NCI-H2227 treated with DMSO at 0.1 percent for 48 hours (cell line): ENCODE measurements around the gene TTC28.
"Not testable (repeated sequence)": the region's sequence is repeated elsewhere in the genome, so short reads cannot be mapped to it uniquely, and the experiment has no call there.

ENCODE experiments used
- DNase-seq: peaks from one replicate; lab custom pipeline; 2025; lab: John Stamatoyannopoulos, UW

TTC28 gene

DNA sequence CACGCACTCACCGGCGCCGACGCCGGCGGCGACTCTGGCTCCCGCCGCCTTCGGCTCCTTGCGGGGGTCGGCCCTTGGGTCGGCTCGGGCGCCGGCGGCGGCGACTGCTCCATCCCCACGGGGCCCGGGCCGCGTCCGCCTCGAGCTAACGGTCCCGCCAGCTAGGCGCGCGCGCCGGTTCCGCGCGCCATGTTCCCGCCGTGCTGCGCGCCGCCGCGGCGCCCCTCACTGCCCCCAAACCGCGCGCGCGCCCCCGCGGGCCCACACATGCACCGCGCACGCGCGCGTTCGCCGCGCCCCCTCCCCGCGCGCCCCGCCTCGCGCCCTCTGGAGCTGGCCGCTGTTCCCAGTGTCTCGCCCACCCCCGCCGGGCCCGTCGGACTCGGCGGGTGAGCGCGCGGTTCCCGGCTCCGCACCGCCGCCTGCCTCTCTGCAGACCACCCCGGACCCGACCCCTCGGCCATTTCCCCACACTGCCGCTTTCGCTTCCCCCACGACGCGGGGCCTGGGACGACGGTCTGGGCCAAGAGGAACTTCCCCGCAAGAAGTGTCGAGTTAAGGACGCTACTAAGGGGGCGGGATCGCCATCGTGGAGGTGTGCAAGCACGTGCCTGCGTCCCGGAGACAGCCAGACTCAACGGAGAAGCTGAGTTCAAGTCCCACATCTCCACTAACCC, at the start of gene TTC28:
Gene TTC28, minus strand, starts transcription at position 230 of the 677 bp plus-strand sequence. Its CDS starts 117 bp downstream, at position 113.
- peak; percentile 53 for DNase-seq

DNA sequence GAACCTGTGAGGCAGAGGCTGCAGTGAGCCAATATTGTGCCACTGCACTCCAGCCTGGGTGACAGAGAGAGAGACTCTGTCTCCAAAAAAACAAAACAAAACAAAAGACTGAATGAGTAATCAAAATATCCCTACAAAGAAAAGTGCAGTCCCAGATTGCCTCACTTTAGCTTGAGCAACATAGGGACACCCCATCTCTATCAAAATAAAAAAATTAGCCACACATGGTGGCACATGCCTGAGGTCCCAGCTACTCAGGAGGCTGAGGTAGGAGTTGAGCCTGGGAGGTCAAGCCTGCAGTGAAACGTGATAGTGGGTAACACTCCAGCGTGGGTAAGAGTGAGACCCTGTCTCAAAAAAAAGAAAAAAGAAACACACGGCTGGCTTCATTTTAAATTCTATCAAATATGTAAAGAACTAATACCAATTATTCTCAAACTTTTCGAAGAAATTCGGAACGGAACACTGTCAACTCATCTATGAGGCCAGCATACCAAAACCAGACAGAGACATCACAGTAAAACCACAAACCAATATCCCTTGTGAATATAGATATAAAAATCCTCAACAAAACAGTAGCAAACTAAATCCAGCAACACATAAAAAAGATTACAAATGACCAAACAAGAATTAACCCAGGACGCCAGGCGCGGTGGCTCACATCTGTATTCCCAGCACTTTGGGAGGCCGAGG, 49.1 kb upstream of the TTC28 start:
- no peak for DNase-seq

DNA sequence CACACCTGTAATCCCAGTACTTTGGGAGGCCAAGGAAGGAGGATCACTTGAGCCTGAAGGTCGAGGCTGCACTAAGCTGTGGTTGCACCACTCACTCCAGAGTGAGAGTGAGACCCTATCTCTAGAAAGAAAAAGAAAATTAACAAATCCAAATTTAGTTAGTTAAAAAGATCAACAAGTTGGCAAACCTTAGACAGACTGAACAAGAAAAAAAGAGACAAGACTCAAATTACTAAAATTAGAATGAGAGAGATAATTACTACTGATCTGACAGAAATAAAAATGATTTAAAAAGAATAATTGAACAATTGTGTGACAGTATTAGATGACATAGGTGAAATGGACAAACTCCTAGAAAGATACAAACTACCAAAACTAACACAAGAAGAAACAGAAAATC, 48.4 kb upstream of the TTC28 start:
- no peak for DNase-seq

DNA sequence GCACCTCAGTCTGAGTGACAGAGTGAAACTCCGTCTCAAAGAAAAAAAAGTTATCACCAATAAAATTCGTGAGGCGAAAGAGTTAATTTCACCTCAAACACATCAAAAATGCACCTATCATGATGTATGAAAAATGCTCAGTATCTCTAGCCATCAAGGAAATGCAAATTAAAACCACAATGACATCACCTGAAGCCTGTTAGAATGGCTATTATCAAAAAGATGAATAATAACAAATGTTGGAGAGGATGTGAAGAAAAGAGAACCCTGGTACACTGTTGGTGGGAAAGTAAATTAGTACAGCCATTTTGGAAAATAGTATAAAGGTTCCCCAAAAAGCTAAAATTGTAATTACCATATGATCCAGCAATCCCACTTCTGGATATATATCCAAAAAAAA, 38.4 kb upstream of the TTC28 start:
- DNase-seq, result no peak

DNA sequence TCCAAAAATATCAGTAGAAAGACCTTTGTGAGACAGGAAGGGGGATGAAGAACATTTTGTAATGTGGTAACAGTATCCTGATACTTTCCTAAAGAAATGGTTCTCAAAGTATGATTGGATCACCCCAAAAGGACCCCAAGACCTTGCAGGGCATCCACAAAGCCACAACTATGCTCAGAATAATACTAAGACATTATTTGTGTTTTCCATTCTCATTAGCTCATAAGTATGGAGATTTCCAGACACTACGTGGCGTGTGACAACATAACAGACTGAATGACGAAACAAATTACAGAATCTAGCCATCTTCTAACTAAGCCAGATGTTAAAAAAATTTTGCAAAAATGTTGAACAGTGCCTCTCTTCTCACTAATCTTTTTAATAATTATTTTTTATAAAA, 37.0 kb upstream of the TTC28 start:
- no peak for DNase-seq

DNA sequence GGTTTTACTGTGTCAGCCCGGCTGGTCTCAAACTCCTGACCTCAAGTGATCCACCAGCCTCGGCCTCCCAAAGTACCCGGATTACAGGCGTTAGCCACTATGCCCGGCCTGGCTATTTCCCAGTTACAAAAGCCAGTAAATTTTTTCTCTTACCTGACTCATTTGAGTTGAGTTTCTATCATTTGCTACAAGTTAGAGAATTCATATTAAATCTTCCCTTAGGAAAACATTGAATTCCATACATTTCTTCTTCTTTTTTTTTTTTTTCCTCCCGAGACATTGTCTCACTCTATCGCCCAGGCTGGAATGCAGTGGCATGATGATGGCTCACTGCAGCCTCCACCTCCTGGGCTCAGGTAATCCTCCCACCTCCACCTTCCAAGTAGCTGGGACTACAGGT, 36.0 kb upstream of the TTC28 start:
- no peak for DNase-seq

DNA sequence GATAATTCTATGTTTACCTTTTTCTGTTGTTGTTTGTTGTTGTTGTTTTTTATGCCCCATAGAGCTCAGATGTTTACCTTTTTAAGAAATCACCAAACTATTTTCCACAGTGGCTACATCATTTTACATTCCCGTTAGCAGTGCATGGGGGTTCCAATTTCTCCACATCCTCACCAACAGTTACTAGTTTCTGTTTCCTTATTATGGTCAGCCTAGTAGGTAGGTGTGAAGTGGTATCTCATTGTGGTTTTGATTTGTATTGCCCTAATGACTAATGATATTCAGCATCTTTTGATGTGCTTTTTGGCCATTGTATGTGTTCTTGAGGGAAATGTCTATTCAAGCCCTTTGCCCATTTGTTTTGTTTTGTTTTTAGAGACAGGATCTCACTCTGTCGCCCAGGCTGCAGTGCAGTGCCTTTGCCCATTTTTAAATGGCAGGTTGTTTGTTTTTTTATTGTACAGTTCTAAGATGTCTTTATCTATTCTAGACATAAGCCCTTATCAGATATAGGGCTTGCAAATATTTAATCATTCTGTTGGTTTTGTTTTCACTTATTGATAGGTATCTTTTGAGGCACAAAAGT, 34.5 kb upstream of the TTC28 start:
- DNase-seq, result no peak

DNA sequence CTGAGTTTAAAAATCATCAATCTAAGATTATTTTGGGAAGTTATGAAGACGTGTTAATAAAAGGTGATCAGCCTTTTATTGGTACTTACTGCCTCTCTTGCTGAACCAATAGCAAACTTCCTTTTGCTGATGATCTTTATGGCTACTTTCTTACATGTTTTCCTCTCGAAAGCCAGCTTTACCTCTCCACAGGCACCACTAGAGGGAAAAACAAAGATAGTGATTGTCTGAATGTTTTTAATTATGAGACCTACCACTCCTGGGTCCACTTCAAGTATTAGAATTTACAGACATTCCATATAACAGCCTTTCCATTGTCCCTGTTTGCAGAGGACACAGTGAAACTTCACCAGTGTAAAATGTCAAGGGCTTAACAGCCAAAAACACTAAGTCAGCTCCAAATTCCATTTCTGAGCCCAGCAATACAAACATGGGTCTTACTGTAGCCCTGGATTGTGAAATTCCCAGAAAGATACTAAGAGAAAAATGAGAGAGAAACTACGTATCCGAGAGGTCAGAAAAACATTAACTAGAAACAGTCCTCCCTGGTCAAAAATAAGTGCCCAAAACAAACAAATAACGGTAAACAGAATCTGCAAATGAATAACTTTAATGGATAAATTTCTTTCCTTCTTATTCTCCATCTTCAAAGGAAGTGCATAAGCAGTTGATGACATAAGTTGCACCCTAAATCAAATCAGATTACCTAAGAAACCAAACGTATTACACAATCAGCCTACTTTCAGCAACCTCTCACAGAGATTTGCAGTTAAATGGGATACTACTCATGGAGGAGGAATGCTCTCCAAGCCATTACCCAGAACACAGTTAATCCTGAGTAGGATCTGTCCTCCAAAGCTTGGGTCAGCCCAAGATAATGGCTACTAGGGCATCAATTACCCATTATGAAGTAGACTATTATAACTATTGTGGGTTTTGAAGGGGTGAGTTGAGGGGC, 32.5 kb upstream of the TTC28 start:
- peak; percentile 1 for DNase-seq

DNA sequence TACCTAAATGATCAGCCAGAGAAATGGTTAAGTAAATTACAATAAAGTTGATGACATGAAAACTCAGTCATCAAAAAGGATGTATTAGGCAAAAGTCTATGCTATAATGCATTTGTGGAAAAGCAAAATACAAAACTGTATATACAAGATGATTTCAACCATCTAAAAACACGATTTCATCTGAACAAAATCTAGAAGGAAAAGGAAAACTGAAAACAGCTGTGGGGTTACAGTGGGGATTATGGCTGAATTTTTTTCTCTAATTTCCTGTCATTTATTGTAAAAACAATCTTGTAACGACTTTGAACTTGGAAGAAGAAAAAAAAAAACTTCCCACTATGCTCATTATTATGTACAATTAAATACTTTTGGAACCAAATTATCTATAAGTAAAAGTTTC, 31.7 kb upstream of the TTC28 start:
- no peak for DNase-seq

DNA sequence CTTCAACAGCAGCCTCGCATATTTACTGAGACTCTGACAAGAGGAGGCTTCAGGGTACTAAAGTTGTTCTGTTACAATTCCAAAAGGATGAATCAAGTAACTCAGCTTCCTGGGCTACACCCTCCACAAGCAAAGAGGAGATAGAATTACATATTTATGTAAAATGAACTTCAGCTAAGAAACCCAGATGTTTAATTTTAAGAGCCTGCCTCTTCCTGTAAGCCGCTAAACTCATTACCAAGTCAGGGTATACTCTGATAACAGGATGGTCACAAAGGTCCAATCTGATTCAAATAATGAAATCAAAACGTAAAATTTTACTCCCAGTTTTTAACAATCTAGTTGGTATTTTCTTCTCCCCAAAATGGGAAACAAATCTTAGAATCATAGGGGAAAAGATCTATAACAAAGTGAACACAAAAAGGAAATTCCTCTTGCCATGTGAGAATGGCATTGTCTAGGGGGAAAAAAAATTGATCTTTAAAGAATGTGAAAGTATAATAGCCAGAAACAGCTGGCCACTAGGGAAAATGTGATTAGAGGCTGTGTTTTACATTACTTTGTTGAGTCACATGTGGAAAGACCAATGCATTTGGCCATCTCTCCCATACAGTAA, 31.0 kb upstream of the TTC28 start:
- DNase-seq, result no peak

DNA sequence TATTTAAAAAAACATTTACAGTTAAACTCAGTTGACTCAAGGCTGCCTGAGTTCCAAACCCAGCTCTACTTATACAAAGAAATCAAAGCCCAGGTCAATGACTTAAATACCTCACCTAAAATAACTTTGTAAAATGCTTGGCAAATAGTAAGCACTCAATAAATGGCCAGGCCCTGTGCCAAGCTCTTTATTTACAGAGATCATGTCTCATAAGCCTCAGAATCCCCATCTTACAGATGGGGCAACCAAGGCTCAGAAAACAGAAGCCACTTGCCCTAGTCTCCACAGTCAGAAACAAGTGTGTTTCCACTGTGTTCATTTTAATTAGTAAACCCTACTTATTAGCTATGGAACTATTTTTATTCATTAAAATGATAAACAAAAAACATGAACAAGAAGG, 30.5 kb upstream of the TTC28 start:
- no peak for DNase-seq

DNA sequence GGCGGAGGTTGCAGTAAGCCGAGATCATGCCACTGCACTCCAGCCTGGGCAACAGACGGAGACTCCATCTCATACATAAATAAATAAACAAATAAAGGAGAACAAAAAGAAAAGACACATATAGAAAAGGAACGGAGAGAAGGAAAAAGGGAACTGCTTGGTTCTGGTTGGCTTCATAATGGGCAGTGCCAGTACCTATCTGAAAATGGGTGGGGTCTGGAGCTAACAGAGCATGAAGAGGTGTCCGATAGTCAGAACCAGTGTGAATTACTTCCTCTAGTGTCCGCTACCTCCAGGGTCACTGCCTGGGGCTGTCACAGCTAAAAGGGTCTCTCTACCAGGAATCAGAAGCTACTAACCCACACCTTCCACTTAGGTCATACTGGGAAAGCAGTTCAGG, 27.2 kb upstream of the TTC28 start:
- no peak for DNase-seq

DNA sequence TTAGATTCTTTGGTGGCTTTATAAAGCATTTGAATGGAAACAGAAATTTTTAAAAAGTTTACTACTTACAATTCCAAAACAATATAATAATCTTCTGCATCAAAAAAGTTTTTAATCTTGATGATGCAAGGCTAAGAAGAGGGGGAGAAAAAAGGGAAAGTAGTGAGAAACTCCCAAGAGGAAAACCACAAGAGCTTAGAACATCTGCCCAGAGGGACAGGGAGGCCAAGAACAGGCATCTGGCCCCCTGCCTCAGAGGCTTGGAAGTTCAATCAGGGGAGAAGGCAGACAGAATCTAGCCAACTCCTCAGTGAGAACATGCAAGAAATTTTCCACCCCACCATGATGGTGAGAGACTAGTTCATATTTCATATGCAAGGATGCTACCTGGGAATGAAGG, 23.8 kb upstream of the TTC28 start:
- no peak for DNase-seq

DNA sequence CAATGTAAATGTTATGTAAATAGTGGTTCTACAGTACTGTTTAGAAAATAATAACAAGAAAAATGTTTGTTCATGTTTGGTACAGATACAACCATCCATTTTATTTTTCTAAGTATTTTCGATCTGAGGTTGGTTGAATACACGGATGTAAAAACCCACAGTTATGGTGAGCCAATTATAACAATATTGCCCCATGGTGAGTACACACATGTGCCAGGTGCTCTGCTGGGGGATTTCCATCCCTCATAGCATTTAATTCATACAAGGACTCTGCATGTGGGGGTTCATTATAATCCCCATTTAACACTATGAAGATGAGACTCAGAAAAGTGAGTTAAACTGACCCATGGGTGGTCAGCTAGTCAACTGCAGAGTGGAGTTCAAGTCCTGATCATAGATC, 23.3 kb upstream of the TTC28 start:
- no peak for DNase-seq

DNA sequence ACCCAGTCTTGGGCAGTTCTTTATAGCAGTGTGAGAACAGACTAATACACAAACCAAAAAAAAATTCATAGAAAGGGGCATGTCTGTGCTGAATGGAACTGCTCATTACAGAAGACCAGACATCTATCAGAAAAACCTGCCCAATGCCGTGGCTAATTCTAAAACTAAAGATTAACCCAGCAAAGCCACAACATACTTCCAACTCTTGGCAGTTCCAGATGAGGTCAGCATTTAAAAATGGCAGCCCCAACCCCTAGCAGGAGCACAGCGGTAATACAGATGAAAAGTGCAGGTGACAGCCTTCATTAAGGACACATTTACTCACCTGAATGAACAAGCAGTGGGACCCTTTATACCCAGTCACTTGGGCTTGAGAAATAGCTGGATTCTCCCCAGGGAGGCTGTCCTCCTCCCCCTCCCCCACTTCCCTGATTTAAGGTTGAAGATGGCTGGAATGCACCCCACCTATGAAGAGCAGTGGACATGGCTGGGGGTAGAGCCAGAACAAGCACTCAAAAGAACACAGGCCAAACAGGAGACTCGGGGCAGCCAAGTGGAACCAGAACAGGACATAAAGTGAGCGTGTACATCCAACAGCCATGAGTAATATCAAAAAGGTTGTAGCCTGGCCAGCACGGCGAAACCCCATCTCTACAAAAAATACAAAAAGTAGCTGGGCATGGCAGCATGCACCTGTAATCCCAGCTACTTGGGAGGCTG, 13.6 kb upstream of the TTC28 start:
- DNase-seq, result not testable (repeated sequence)

DNA sequence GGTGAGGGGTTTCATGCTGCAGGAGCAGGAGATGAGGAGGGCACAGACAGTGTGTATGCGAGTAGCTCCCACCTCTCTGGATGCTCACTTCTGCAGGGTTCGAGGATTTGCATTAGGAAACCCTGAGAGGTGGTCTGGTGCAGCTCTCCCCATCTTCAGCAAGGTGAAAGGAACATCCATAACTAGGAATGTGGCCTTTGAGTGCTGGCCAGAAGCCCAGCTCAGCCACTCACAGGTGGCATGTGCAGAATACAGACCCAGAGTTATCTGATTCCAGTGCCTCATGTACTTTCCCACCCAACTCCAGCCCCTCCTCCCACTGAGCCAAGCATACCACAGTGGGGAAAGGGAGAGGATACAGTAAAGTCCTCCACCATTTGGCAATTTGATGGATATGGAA, 10.2 kb upstream of the TTC28 start:
- DNase-seq, result not testable (repeated sequence)

DNA sequence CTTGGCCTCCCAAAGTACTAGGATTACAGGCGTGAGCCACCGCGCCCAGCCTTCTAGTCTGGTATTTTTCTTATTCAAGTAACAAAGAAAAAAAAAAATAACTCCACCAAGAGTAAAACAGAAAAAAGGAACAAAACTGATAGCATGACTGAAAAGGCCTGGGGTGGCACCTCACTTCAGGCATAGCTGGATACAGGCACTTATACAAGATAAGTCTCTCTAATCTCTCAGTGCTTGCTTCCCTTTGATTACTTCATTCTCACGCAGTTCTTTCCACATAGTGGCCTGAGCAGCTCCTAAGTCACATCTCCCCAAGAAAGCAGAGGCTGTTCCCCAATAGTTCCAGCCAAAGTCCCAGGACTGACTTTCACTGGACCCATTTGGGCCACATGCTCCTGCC, 3.3 kb upstream of the TTC28 start:
- DNase-seq, result not testable (repeated sequence)

DNA sequence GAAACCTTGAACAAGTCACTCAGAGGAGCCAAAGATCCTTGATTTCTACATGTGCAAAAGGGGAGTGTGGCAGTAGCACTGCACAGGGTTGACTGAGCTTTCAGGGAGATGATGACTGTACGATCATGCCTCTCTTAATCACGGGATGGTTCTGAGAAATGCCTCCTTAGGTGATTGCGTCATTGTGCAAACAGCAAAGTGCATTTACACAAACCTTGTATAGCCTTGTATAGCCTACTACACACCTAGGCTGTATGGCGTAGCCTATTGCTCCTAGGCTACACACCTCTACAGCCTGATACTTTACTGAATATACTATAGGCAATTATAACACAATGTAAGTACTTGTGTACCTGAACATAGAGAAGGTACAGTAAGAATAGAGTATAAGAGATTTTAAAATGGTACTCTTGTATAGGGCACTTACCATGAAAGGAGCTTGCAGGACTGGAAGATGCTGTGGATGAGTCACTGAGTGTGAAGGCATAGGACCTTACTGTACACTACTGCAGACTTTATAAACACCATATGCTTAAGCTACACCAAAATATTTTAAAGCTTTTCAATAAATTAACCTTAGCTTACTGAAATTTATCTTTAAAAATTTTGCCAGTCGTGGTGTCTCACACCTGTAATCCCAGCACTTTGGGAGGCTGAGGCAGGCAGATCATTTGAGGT, 1.3 kb upstream of the TTC28 start:
- DNase-seq, result not testable (repeated sequence)

DNA sequence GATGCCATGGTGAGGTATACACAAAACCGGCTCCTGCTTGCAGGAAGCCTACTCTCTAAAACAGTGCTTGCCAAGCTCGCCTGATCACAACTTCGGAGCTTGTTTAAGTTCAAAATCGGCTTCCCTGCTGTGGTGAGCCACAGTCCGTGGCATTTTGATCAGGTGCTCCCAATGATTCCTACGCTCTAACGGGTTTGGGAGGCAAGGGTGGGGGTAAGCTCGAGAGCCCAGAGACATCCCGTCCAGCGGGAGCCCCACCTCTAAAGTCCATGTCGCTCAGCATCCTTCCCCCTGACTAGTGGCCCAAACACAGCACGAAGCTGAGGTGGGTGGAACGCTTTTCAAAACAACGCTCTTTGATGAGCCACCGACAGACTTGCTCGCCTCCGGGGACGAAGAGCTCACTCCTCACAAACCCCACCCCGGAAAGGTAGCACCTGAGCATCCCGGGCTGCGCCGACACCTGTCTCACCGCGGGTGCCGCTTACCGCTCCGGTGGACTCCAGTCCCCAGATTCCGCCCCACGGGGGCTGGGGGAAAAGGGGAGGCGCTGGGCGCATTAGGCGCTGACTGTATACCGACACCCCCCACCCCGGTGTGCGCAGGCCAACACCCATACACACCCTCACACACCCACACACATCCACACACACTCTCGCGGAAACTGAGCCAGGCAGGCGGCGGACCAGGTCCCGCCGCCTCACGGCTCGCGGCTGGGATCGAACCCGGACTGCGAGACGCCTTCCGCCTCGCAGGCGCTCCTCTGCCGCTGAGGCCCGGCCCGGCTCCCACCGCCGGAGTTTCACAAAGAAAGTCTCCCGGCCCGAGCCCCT, 646 bp downstream of the TTC28 start:
- DNase-seq, result not testable (repeated sequence)

DNA sequence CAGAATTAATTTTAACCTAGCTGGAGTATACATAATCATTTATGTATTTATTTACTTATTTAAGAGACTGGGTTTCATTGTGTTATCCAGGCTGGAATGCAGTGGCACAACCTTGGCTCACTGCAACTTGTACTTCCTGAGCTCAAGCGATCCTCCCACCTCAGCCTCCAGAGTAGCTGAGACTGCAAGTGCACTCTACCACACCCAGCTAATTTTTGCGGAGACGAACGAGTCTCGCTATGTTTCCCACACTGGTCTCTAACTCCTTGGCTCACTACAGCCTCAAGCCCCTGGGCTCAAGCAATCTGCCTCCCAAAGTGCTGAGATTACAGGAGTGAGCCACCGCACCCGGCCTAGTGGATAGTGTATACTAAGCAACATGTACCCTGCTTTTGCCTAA, 1.5 kb downstream of the TTC28 start:
- not testable (repeated sequence) for DNase-seq
